A673 (cell line): Measurements from ENCODE around the gene MICAL2.

Experiments
- CTCF ChIP-seq: fragments of 300-800, 200-600 bp; sonication (generic); conservative IDR thresholded peaks from 2 replicates; pipeline ENCODE4 v1.5.1; 2017; ENCODE audit warnings: low read depth, mild to moderate bottlenecking, antibody characterized with exemption, low read length, moderate library complexity, mixed read lengths
- EZH2 ChIP-seq: fragments of 200-600 bp; sonication (generic); IDR thresholded peaks from 2 replicates; pipeline ENCODE4 v1.6.1; 2017; ENCODE audit warnings: borderline replicate concordance, low read depth, mild to moderate bottlenecking, mixed read lengths, antibody characterized with exemption, low read length; ENCODE audit not compliant: poor library complexity, severe bottlenecking

GRCh38 chr11:12071574-12071973 is 38.8 kb upstream of the MICAL2 start:
- no peak for TF ChIP-seq CTCF
- no peak for TF ChIP-seq EZH2
